Thyroid gland (tissue), 4 donors: ENCODE results near the gene RGS11. TPM values are rescaled to one million over a fixed set of nuclear protein-coding genes. Genes with fewer than 3 reads are reported as not detected.

Experiments
- DNase-seq, 2 donors: peaks; one replicate each; pipeline ENCODE4 v3.0.0-alpha.2; 2019
- H3K27ac ChIP-seq, 3 donors: fragments of 200-600 bp; sonication (generic); 1 replicate in 2 of 3; 2 replicates in 1 of 3; pipeline ENCODE4 v1.5.1; 2016 to 2019; ENCODE audit warnings: mild to moderate bottlenecking in 1 of 3, moderate library complexity in 1 of 3
- H3K27me3 ChIP-seq: fragments of 200-600 bp; sonication (generic); one replicate; pipeline ENCODE4 v1.5.1; 2019
- H3K36me3 ChIP-seq, 2 donors: fragments of 200-600 bp; sonication (generic); one replicate each; pipeline ENCODE4 v1.5.1; 2016 to 2019
- H3K4me1 ChIP-seq, 2 donors: fragments of 200-600 bp; sonication (generic); one replicate each; pipeline ENCODE4 v1.5.1; 2017 to 2019
- H3K4me3 ChIP-seq, 3 donors: fragments of 200-600 bp; sonication (generic); replicated peaks in 1 of 3; 1 replicate in 2 of 3; 2 replicates in 1 of 3; pipeline ENCODE4 v1.5.1; 2016; ENCODE audit warnings: mild to moderate bottlenecking in 1 of 3
- H3K9me3 ChIP-seq: fragments of 200-600 bp; sonication (generic); one replicate; pipeline ENCODE4 v1.5.1; 2017
- CTCF ChIP-seq, 6 experiments: fragments of 200-600 bp in 3 of 6; fragments of 450-650 bp in 3 of 6; sonication (generic) in 3 of 6; IDR thresholded peaks; one replicate each; pipeline ENCODE4 v1.5.1; 2016 to 2019; ENCODE audit warnings: antibody characterized with exemption in 6 of 6, mild to moderate bottlenecking in 2 of 6, inconsistent platforms in 1 of 6, moderate library complexity in 1 of 6
- POLR2A ChIP-seq, 2 donors: fragments of 450-650 bp; IDR thresholded peaks; one replicate each; pipeline ENCODE4 v1.6.1; 2017; ENCODE audit warnings: antibody characterized with exemption in 2 of 2, mild to moderate bottlenecking in 2 of 2, moderate library complexity in 1 of 2
- WGBS, 2 donors: methylation state at CpG; one replicate each; pipeline ENCODE4 v1.1.5; 2017; 5-methylcytosine and 5-hydroxymethylcytosine counted together
- intact Hi-C: fragments of 100-400 bp; cut with DNase I; formaldehyde crosslinking; loops from one replicate; pipeline ENCODE4 v1.15.1; 2023
- total RNA-seq, 4 donors: library from RNA; depleted of rRNA; stranded (reverse); fragments of >200 nt; gene quantifications; one replicate each; pipeline ENCODE4 v1.2.3, GENCODE V29; 2016

Gene RGS11
- total RNA-seq, 4 donors from 2014 or later: 0.73 to 5.9 (median 3.0) TPM

GRCh38 chr16:305916-306626 is 30.3 kb upstream of the RGS11 start:
- H3K27me3 ChIP-seq: no peaks in the 10 kb centered on the region
- peaks cover 0 to 15% of the 10 kb centered on the region in 2 donors for H3K36me3 ChIP-seq
- 92 to 96% methylated on average over 19 of the region's 19 CpGs for WGBS, 2 donors
- no peak overlapping the region for H3K4me3 ChIP-seq
- no peak overlapping the region for H3K27ac ChIP-seq
- no peak for TF ChIP-seq CTCF (IDR thresholded peaks at IDR 0.05)
- no peak for TF ChIP-seq POLR2A (IDR thresholded peaks at IDR 0.05)
- intact Hi-C loops: no loop called here
- DNase-seq: no peak
- H3K4me1 ChIP-seq: no peaks in the 10 kb centered on the region
- H3K9me3 ChIP-seq: no peaks in the 10 kb centered on the region

- 93 to 94% methylated on average over 39 of the region's 43 CpGs for WGBS, 2 donors
- DNase-seq: no peak
- no peak overlapping the region for H3K27ac ChIP-seq
- peaks cover 0 to 13% of the 10 kb centered on the region in 2 donors for H3K36me3 ChIP-seq
- intact Hi-C loops: no loop called here
- no peaks in the 10 kb centered on the region for H3K27me3 ChIP-seq
- H3K4me1 ChIP-seq: no peaks in the 10 kb centered on the region
- no peak overlapping the region for H3K4me3 ChIP-seq
- no peaks in the 10 kb centered on the region for H3K9me3 ChIP-seq
- TF ChIP-seq CTCF (IDR thresholded peaks at IDR 0.05): no peak
- TF ChIP-seq POLR2A (IDR thresholded peaks at IDR 0.05): no peak
Measured at GRCh38 chr16:303760-304505, 28.2 kb upstream of the RGS11 start.

- H3K36me3 ChIP-seq: peaks cover 10 to 11% of the 10 kb centered on the region in 2 donors
- H3K4me1 ChIP-seq: no peaks in the 10 kb centered on the region
- DNase-seq: no peak
- 97 to 98% methylated on average over 4 to 13 of the region's 13 CpGs for WGBS, 2 donors
- H3K27me3 ChIP-seq: no peaks in the 10 kb centered on the region
- H3K4me3 ChIP-seq: no peak overlapping the region
- intact Hi-C loops: no loop called here
- no peaks in the 10 kb centered on the region for H3K9me3 ChIP-seq
- H3K27ac ChIP-seq: no peak overlapping the region
- TF ChIP-seq POLR2A (IDR thresholded peaks at IDR 0.05) (no peak), CTCF (IDR thresholded peaks at IDR 0.05) (no peak)
Measured at GRCh38 chr16:301950-302349, 26.2 kb upstream of the RGS11 start.

GRCh38 chr16:301235-301634 is 25.5 kb upstream of the RGS11 start:
- Histone ChIP-seq H3K27me3 (no peaks in the 10 kb centered on the region), H3K9me3 (no peaks in the 10 kb centered on the region), H3K4me1 (no peaks in the 10 kb centered on the region), H3K4me3 (no peak overlapping the region), H3K27ac (no peak overlapping the region), H3K36me3 (peaks cover 11 to 17% of the 10 kb centered on the region in 2 donors)
- WGBS, 2 donors: 85 to 90% methylated on average over 6 of the region's 6 CpGs
- intact Hi-C loops: no loop called here
- TF ChIP-seq CTCF (IDR thresholded peaks at IDR 0.05) (no peak), POLR2A (IDR thresholded peaks at IDR 0.05) (no peak)
- no peak for DNase-seq

GRCh38 chr16:297832-298231 is 22.1 kb upstream of the RGS11 start:
- intact Hi-C loops: no loop called here
- H3K9me3 ChIP-seq: no peaks in the 10 kb centered on the region
- H3K36me3 ChIP-seq: peaks cover 15 to 26% of the 10 kb centered on the region in 2 donors
- no peak overlapping the region for H3K27ac ChIP-seq
- TF ChIP-seq CTCF (IDR thresholded peaks at IDR 0.05) (no peak), POLR2A (IDR thresholded peaks at IDR 0.05) (no peak)
- no peak for DNase-seq
- H3K4me1 ChIP-seq: no peaks in the 10 kb centered on the region
- no peaks in the 10 kb centered on the region for H3K27me3 ChIP-seq
- WGBS, 2 donors: 92 to 96% methylated on average over 20 to 23 of the region's 32 CpGs
- H3K4me3 ChIP-seq: no peak overlapping the region
